NCI-H526 (cell line): ENCODE results near the gene SESN2.
"Not testable (repeated sequence)": the region's sequence is repeated elsewhere in the genome, so short reads cannot be mapped to it uniquely, and the experiment has no call there.

ENCODE experiments used
- DNase-seq, 2 experiments: peaks; one replicate each; lab custom pipeline; 2025; lab: John Stamatoyannopoulos, UW

SESN2 gene

DNA sequence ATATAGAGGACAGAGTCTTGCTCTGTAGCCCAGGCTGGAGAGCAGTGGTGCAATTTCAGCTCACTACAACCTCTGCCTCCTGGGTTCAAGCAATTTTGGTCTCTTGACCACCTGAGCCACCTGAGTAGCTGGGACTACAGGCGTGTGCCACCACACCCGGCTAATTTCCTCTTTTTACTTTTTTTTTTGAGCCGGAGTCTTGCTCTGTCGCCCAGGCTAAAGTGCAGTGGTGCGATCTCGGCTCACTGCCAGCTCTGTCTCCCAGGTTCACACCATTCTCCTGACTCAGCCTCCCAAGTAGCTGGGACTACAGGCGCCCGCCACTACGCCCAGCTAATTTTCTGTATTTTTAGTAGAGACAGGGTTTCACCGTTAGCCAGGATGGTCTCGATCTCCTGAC, 68.1 kb downstream of the SESN2 start:
- DNase-seq = not testable (repeated sequence)

GRCh38 chr1:28328228-28328648, 68.9 kb downstream of the SESN2 start:
- no peak for DNase-seq

DNA sequence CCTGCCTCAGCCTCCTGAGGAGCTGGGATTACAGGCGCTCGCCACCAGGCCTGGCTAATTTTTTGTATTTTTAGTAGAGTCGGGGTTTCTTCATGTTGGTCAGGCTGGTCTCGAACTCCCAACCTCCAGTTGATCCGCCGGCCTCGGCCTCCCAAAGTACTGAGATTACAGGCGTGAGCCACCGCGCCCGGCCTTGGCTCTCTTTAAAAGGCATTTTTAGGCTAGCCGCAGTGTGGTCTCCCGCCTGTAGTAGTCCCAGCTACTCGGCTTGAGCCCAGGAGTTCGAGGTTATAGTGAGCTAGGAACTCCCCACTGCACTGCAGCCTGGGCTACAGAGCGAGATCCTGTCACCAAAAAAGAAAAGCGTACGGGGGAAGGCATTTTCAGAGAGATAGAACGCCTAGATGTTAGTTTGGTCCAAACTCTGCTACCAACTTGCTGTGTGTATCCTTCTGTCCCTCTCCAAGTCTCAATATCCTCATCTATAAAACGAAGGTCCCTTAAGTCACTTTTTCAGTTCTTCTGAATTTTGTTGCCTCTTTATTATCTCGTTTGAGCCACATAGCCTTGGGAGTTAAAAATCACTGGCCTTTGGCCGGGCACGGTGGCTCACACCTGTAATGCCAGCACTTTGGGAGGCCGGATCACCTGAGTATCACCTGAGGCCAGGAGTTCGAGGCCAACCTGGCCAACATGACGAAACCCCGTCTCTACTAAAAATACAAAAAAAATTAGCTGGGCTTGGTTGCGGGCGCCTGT, 70.3 kb downstream of the SESN2 start:
- peak in 1 of 2 experiments; percentile 38 for DNase-seq
